Measurements from ENCODE around the gene POU6F1.
A peak's percentile ranks its signal among the peaks of the same experiment; 100 is the strongest.

Gene POU6F1

DNA sequence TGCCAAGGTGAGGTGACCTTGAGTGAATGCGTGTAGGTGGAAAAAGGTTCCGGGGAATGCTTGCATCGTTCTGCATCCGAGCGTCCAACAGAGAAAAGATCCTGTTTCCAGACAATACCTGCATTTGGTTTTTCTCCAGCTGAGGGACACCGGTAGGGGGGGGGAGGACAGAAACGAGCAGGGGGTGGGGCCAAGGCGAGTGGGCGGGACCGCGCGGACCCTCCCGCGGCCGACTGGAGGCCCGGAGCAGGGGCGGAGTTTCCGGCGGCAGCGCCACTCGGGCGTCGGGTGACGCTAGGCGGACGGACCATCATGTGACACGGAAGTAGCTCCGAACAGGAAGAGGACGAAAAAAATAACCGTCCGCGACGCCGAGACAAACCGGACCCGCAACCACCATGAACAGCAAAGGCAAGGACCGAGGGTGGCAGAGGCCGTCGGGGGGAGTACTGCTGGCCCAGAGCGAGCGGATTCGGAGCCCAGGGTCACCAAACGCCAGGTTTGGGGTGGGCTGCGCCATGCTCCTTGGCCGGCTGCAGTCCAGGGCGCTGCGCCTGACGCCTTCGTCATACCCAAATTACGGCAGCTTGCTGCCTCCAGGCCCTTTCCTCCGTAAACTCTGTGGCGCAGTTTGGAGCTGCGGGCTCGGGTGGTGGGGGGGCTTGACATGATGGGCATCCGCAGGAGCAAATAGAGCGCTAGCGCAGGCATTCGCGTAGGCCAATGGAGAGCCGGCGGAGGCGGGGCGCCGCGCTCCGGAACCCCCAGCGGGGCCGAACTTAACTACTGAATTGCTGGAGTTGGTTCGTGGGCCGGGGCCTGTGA is 20.9 kb upstream of the POU6F1 start, which contains the start of gene DAZAP2:
TSS of gene DAZAP2 (plus strand) at position 317 of the 825 bp plus-strand sequence. CDS start at position 399, 82 bp downstream.
- TF ChIP-seq, protein P1, sequence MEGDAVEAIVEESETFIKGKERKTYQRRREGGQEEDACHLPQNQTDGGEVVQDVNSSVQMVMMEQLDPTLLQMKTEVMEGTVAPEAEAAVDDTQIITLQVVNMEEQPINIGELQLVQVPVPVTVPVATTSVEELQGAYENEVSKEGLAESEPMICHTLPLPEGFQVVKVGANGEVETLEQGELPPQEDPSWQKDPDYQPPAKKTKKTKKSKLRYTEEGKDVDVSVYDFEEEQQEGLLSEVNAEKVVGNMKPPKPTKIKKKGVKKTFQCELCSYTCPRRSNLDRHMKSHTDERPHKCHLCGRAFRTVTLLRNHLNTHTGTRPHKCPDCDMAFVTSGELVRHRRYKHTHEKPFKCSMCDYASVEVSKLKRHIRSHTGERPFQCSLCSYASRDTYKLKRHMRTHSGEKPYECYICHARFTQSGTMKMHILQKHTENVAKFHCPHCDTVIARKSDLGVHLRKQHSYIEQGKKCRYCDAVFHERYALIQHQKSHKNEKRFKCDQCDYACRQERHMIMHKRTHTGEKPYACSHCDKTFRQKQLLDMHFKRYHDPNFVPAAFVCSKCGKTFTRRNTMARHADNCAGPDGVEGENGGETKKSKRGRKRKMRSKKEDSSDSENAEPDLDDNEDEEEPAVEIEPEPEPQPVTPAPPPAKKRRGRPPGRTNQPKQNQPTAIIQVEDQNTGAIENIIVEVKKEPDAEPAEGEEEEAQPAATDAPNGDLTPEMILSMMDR (IDR thresholded peaks at IDR 0.05) = peak; percentile 9
- Histone ChIP-seq H3K4me2 (ENCODE audit: low read length) (peak within 1 kb of the TSS; percentile 81), H3K9me3 (ENCODE audit: control insufficient read depth, low read length) (no peaks in the 10 kb centered on the region), H3K27me3 (ENCODE audit: control insufficient read depth, insufficient read depth, low read length) (no peaks in the 10 kb centered on the region), H3K36me3 (ENCODE audit: control insufficient read depth, insufficient read depth, low read length) (no peaks in the 10 kb centered on the region), H3K27ac (peak within 1 kb of the TSS; percentile 97), H2AFZ (peak within 1 kb of the TSS; percentile 77), H3K4me1 (peaks cover 18% of the 10 kb centered on the region), H3K4me3 (ENCODE audit: low read depth, low read length) (peak within 1 kb of the TSS; percentile 100), H3K79me2 (no peaks in the 10 kb centered on the region), H3K9ac (peak within 1 kb of the TSS; percentile 99)

DNA sequence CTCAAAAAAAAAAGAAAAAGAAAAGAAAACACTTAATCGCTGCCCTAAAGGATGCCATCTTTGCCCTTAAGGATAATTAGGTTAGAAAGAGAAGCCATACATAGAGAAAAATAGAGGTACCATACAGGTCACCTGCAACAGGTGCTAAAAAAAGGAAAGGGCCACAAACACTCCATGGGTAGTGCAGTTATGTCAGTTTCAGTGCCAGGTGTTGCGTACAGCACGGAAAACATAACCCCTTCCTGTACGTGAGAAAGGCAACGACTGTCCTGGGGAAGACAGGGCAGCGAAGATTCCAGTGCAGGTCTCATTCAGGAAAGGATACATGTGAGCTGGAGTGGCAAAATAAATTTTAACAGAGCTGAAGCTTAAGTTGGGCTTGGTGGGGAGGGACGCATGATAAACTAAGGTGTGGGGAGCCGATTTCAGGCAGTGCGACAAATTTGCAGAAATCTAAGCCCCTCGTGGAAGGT is 20.2 kb upstream of the POU6F1 start:
- Histone ChIP-seq H2AFZ (peak overlapping the region; percentile 77), H3K36me3 (ENCODE audit: control insufficient read depth, insufficient read depth, low read length) (no peaks in the 10 kb centered on the region), H3K9ac (no peak overlapping the region), H3K79me2 (no peaks in the 10 kb centered on the region), H3K9me3 (ENCODE audit: control insufficient read depth, low read length) (no peaks in the 10 kb centered on the region), H3K4me3 (ENCODE audit: low read depth, low read length) (peak overlapping the region; percentile 100), H3K27me3 (ENCODE audit: control insufficient read depth, insufficient read depth, low read length) (no peaks in the 10 kb centered on the region), H3K4me1 (peaks cover 18% of the 10 kb centered on the region), H3K4me2 (ENCODE audit: low read length) (peak overlapping the region; percentile 81), H3K27ac (peak overlapping the region; percentile 97)
- TF ChIP-seq, protein P1 (IDR thresholded peaks at IDR 0.05) = no peak

DNA sequence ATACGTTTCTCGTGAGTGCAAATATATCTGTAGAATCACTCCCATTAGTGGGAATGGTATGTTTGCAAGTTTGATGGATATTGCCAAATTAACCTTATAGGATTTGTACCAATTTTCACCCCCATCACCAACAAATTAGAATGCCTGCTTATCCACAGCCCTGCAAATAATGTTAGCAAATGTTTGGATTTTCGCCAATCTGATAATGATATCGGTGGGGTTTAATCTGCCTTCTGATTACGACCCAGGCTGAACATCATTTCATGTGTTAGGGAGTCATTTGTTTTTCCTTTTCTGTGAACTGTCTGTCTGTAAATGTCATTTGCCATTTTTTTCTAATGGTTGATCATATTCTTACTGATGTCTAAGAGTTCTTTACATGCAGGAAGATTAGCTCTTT is 16.7 kb upstream of the POU6F1 start:
- H3K4me1 ChIP-seq = peaks cover 6% of the 10 kb centered on the region
- H3K36me3 ChIP-seq (ENCODE audit: control insufficient read depth, insufficient read depth, low read length) = no peaks in the 10 kb centered on the region
- no peak overlapping the region for H2AFZ ChIP-seq
- no peaks in the 10 kb centered on the region for H3K79me2 ChIP-seq
- H3K27ac ChIP-seq = no peak overlapping the region
- no peak overlapping the region for H3K4me3 ChIP-seq (ENCODE audit: low read depth, low read length)
- no peaks in the 10 kb centered on the region for H3K27me3 ChIP-seq (ENCODE audit: control insufficient read depth, insufficient read depth, low read length)
- H3K4me2 ChIP-seq (ENCODE audit: low read length) = no peak overlapping the region
- TF ChIP-seq, protein P1 (IDR thresholded peaks at IDR 0.05) = no peak
- H3K9ac ChIP-seq = no peak overlapping the region
- no peaks in the 10 kb centered on the region for H3K9me3 ChIP-seq (ENCODE audit: control insufficient read depth, low read length)

DNA sequence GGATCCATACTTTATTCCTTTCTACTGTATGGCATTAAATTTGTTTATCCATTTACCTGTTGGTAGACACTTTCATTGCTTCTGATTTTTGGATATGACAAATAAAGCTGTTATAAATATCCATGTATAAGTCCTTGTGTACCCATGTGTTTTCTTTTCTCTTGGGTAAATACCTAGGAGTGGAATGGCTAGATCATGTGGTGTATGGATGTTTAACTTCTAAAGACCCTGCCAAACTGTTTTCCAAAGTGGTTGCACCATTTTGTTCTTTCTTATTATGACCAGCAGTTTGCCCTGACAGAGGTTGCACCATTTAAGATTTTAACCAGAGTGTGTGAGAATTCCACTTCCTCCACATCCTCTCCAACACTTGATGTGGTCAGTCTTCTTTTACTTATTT is 14.8 kb upstream of the POU6F1 start:
- Histone ChIP-seq H3K4me3 (ENCODE audit: low read depth, low read length) (no peak overlapping the region), H3K27me3 (ENCODE audit: control insufficient read depth, insufficient read depth, low read length) (no peaks in the 10 kb centered on the region), H2AFZ (no peak overlapping the region), H3K36me3 (ENCODE audit: control insufficient read depth, insufficient read depth, low read length) (no peaks in the 10 kb centered on the region), H3K9me3 (ENCODE audit: control insufficient read depth, low read length) (no peaks in the 10 kb centered on the region), H3K79me2 (no peaks in the 10 kb centered on the region), H3K4me2 (ENCODE audit: low read length) (no peak overlapping the region), H3K9ac (no peak overlapping the region), H3K4me1 (no peaks in the 10 kb centered on the region), H3K27ac (no peak overlapping the region)
- TF ChIP-seq, protein P1 (IDR thresholded peaks at IDR 0.05) = no peak
